Osteoblast (primary cell): ENCODE data around the gene MGAT5. TPM values are rescaled to one million over a fixed set of nuclear protein-coding genes. Genes with fewer than 3 reads are reported as not detected.
A peak's percentile ranks its signal among the peaks of the same experiment; 100 is the strongest.

Source experiments
- DNase-seq: peaks from one replicate; pipeline ENCODE4 v3.0.0; 2011; ENCODE audit warnings: low spot score, mixed read lengths; ENCODE audit not compliant: insufficient read length; ENCODE audit errors: missing footprints
- H2AFZ ChIP-seq: 2 replicates; pipeline ENCODE4 v1.6.0; 2011; ENCODE audit warnings: mild to moderate bottlenecking, low read length
- H3K27ac ChIP-seq: 2 replicates; pipeline ENCODE4 v1.5.1; 2011; ENCODE audit warnings: mild to moderate bottlenecking, low read depth, low read length, moderate library complexity
- H3K27me3 ChIP-seq: 2 replicates; pipeline ENCODE4 v1.6.0; 2012; ENCODE audit warnings: mild to moderate bottlenecking, control low read depth, inconsistent platforms, low read length, moderate library complexity; ENCODE audit not compliant: insufficient read depth
- H3K36me3 ChIP-seq: 2 replicates; pipeline ENCODE4 v1.5.1; 2011; ENCODE audit warnings: mild to moderate bottlenecking, low read length, control low read depth, moderate library complexity; ENCODE audit not compliant: insufficient read depth
- H3K4me1 ChIP-seq: 2 replicates; pipeline ENCODE4 v1.5.1; 2011; ENCODE audit warnings: mild to moderate bottlenecking, low read length, control low read depth, moderate library complexity; ENCODE audit not compliant: insufficient read depth
- H3K4me2 ChIP-seq: 2 replicates; pipeline ENCODE4 v1.6.0; 2011; ENCODE audit warnings: mild to moderate bottlenecking, low read length; ENCODE audit not compliant: insufficient read depth
- H3K4me3 ChIP-seq: fragments of 200-600 bp; sonication (generic); 3 replicates; pipeline ENCODE4 v1.5.1; 2012; ENCODE audit warnings: mild to moderate bottlenecking, low read length, inconsistent platforms; ENCODE audit not compliant: insufficient read depth
- H3K79me2 ChIP-seq: 2 replicates; pipeline ENCODE4 v1.6.0; 2012; ENCODE audit warnings: mild to moderate bottlenecking, low read length, control low read depth, inconsistent platforms; ENCODE audit not compliant: insufficient read depth
- H3K9me3 ChIP-seq: 2 replicates; pipeline ENCODE4 v1.5.1; 2011; ENCODE audit warnings: low read depth, low read length, control low read depth
- H4K20me1 ChIP-seq: 2 replicates; pipeline ENCODE4 v1.6.0; 2012; ENCODE audit warnings: mild to moderate bottlenecking, low read length, control low read depth; ENCODE audit not compliant: insufficient read depth
- CTCF ChIP-seq: IDR thresholded peaks from 2 replicates; pipeline ENCODE4 v1.5.1; 2011; ENCODE audit warnings: mild to moderate bottlenecking, low read depth, low read length, moderate library complexity; ENCODE audit errors: extremely low read depth
- total RNA-seq: library from RNA; depleted of rRNA; stranded (reverse); fragments of >200 nt; gene quantifications from 2 replicates; pipeline ENCODE4 v1.2.3, GENCODE V29; 2012

MGAT5 gene
- total RNA-seq, 1 donor, result 29.7 TPM

DNA sequence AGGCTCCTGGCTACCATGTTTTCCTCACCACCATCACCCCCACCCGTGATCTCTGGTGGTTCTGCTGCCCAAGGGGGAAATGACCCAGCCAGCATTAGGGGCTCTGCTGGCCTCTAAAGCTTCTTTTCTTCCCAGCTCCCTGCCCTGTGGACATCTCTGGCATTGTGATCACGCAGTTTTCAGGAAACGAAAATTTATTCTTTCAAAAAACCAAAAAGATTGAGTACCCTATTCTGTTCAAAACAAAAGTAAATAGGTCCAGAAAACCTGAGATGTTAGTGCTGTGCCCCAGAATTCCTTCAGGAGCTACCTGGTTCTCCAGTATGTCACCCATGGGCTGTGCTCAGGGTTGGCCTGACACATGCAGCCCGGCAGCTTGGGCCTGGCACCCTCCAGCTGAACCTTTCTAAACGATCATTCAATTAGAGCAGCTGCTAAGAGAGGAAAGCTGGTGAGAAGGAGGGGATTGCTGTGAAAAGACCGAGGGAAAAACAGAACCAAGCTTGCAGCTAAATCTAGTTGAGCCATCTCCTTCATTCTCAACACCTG lies 157.5 kb downstream of the MGAT5 start:
- no peaks in the 10 kb centered on the region for H3K79me2 ChIP-seq
- no peaks in the 10 kb centered on the region for H3K9me3 ChIP-seq
- peak overlapping the region; percentile 24 for H3K4me2 ChIP-seq
- H3K4me1 ChIP-seq, result peaks cover 50% of the 10 kb centered on the region
- no peaks in the 10 kb centered on the region for H4K20me1 ChIP-seq
- DNase-seq, result no peak
- no peaks in the 10 kb centered on the region for H3K36me3 ChIP-seq
- peak overlapping the region; percentile 47 for H3K27ac ChIP-seq
- no peaks in the 10 kb centered on the region for H3K27me3 ChIP-seq
- peak overlapping the region; percentile 44 for H2AFZ ChIP-seq
- no peak overlapping the region for H3K4me3 ChIP-seq
- TF ChIP-seq CTCF, result no peak

DNA sequence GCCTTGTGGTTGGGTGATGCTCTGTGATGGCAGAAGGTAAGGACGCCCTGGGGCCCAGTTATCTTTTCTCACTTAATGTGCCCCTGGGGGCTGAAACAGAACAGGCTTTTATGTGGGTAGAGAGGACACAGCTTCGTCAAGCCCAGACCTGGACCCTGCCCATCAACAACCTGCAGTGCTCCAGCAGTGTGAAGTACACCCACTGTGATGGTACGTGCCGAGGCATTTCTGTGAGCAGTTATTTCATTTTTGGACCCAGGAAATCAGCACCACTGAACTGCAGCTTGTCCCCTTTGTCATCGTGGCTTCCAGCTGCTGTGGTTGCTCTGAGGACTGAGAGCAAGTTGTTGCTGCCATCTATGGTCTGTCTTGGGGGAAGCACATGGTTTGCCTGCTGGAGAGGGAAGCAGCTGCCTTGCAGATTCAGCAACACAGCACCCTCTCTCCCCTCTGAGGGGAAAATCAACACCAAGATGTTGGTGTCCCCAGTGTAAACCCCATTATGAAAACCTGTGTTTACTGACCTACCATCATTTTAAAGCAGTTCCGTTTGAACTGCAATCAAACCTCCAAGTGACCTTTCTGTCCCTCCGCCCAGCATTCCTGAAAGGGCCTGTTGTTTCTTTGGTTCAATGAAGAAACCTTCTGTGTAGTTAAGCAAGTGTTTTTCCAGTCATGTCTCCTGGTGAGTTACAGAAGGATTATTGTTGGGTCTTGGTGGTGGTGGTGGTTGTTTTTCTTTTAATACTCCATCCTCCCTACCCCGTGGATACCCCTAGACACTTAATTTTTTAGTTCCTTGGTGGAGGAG lies 158.2 kb downstream of the MGAT5 start:
- Histone ChIP-seq H3K27me3 (no peaks in the 10 kb centered on the region), H3K4me3 (no peak overlapping the region), H3K36me3 (no peaks in the 10 kb centered on the region), H3K79me2 (no peaks in the 10 kb centered on the region), H3K9me3 (no peaks in the 10 kb centered on the region), H3K4me1 (peaks cover 44% of the 10 kb centered on the region), H3K27ac (no peak overlapping the region), H4K20me1 (no peaks in the 10 kb centered on the region), H3K4me2 (no peak overlapping the region), H2AFZ (no peak overlapping the region)
- TF ChIP-seq CTCF, result peak; percentile 90
- no peak for DNase-seq

GRCh38 chr2:134412639-134412999 lies 158.7 kb downstream of the MGAT5 start:
- no peaks in the 10 kb centered on the region for H4K20me1 ChIP-seq
- TF ChIP-seq CTCF, result no peak
- no peak for DNase-seq
- H3K4me2 ChIP-seq, result no peak overlapping the region
- H3K79me2 ChIP-seq, result no peaks in the 10 kb centered on the region
- H2AFZ ChIP-seq, result no peak overlapping the region
- H3K4me1 ChIP-seq, result peaks cover 38% of the 10 kb centered on the region
- H3K27me3 ChIP-seq, result no peaks in the 10 kb centered on the region
- no peaks in the 10 kb centered on the region for H3K9me3 ChIP-seq
- no peaks in the 10 kb centered on the region for H3K36me3 ChIP-seq
- H3K4me3 ChIP-seq, result no peak overlapping the region
- no peak overlapping the region for H3K27ac ChIP-seq

- Histone ChIP-seq H4K20me1 (no peaks in the 10 kb centered on the region), H3K9me3 (no peaks in the 10 kb centered on the region), H3K4me2 (no peak overlapping the region), H3K27ac (no peak overlapping the region), H2AFZ (no peak overlapping the region), H3K4me3 (no peak overlapping the region), H3K4me1 (peaks cover 30% of the 10 kb centered on the region), H3K79me2 (no peaks in the 10 kb centered on the region), H3K36me3 (no peaks in the 10 kb centered on the region), H3K27me3 (no peaks in the 10 kb centered on the region)
- no peak for DNase-seq
- no peak for TF ChIP-seq CTCF
Measured at GRCh38 chr2:134413430-134413829, 159.6 kb downstream of the MGAT5 start.
